ENCODE data around the gene KCTD21. TPM values are rescaled to one million over a fixed set of nuclear protein-coding genes. Genes with fewer than 3 reads are reported as not detected.

The KCTD21 gene
- total and polyA plus RNA-seq, 2 experiments from 2014 or later = 4.7 to 8.2 TPM

DNA sequence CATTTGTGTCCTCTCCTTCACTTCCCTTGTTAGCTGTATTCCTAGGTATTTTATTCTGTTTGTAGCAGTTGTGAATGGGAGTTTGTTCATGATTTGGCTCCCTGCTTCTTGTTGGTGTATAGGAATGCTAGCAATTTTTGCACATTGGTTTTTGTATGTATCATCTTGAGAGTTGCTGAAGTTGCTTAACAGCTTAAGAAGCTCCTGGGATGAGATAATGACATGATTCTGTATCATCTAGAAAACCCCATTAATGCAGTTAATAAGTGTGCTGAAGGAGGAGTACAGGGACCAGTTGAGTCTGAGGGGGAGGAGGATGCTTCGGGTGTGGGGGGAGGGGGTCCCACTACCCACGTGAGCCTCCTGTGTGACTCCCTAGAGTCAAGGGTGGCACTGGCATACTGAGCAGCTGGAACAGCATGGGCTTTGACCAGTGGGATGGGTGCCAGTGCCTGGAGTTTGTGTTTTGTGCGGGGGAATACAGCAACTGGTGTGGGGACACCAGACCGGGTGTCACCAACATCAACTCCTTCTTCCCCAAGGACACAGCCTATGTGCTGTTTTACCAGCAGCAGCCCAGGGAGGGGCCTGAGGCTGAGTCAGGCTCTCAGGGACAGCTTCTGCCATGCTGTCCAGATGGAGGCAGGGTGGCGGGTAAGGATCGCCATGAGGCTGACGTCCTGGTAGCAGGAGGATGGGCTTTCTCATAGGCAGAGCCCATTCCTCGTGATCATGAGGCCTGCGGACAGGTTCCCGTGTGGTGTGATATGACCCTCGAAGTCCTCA lies 24.4 kb upstream of the KCTD21 start:
- WGBS (ENCODE audit: low lambda C conversion rate, missing lambda C conversion rate) = 88% methylated on average over 10 of the region's 11 CpGs

DNA sequence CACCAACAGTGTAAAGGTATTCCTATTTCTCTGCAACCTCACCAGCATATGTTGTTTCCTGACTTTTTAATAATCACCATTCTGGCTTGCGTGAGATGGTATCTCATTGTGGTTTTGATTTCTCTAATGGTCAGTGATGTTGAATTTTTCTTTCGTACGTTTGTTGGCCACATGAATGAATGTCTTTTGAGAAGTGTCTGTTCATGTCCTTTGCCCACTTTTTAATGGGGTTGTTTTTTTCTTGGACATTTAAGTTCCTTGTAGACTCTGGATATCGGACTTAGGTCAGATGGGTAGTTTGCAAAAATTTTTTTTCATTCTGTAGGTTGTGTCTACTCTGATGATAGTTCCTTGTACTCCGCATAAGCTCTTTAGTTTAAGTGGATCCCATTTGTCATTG lies 23.1 kb upstream of the KCTD21 start:
- whole genome bisulfite sequencing (ENCODE audit: low lambda C conversion rate, missing lambda C conversion rate) = 97% methylated on average over 5 of the region's 5 CpGs
- no peak for DNase-seq (ENCODE audit: low spot score)
- Histone ChIP-seq H3K79me2 (no peaks in the 10 kb centered on the region), H3K36me3 (replicated peaks; ENCODE audit: insufficient read depth, low read depth) (no peaks in the 10 kb centered on the region), H3K27ac (no peak overlapping the region), H4K20me1 (ENCODE audit: insufficient read depth, poor library complexity, severe bottlenecking) (no peaks in the 10 kb centered on the region), H3K4me3 (no peak overlapping the region), H3K27me3 (no peaks in the 10 kb centered on the region), H3K9me2 (replicated peaks; ENCODE audit: insufficient read depth) (no peaks in the 10 kb centered on the region), H3K4me2 (no peak overlapping the region), H2AFZ (no peak overlapping the region), H3K4me1 (ENCODE audit: insufficient read depth) (no peaks in the 10 kb centered on the region), H3K9me3 (ENCODE audit: low read depth) (no peaks in the 10 kb centered on the region)
- TF ChIP-seq EZH2 (IDR thresholded peaks at IDR 0.05; ENCODE audit: borderline replicate concordance) = no peak
- no peak for TF ChIP-seq EZH2phosphoT487 (IDR thresholded peaks at IDR 0.05; ENCODE audit: low read depth, severe bottlenecking, unreplicated experiment)
- TF ChIP-seq, protein P1, sequence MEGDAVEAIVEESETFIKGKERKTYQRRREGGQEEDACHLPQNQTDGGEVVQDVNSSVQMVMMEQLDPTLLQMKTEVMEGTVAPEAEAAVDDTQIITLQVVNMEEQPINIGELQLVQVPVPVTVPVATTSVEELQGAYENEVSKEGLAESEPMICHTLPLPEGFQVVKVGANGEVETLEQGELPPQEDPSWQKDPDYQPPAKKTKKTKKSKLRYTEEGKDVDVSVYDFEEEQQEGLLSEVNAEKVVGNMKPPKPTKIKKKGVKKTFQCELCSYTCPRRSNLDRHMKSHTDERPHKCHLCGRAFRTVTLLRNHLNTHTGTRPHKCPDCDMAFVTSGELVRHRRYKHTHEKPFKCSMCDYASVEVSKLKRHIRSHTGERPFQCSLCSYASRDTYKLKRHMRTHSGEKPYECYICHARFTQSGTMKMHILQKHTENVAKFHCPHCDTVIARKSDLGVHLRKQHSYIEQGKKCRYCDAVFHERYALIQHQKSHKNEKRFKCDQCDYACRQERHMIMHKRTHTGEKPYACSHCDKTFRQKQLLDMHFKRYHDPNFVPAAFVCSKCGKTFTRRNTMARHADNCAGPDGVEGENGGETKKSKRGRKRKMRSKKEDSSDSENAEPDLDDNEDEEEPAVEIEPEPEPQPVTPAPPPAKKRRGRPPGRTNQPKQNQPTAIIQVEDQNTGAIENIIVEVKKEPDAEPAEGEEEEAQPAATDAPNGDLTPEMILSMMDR (IDR thresholded peaks at IDR 0.05; ENCODE audit: poor library complexity) = no peak

More for the DNA sequence above, 24.4 kb upstream of the KCTD21 start:
- H3K9me3 ChIP-seq (ENCODE audit: low read depth) = no peaks in the 10 kb centered on the region
- H3K4me1 ChIP-seq (ENCODE audit: insufficient read depth) = no peaks in the 10 kb centered on the region
- H3K4me2 ChIP-seq = no peak overlapping the region
- H3K27ac ChIP-seq = no peak overlapping the region
- H3K36me3 ChIP-seq (replicated peaks; ENCODE audit: insufficient read depth, low read depth) = no peaks in the 10 kb centered on the region
- no peaks in the 10 kb centered on the region for H3K79me2 ChIP-seq
- H3K9me2 ChIP-seq (replicated peaks; ENCODE audit: insufficient read depth) = no peaks in the 10 kb centered on the region
- H3K4me3 ChIP-seq = no peak overlapping the region
- no peak for DNase-seq (ENCODE audit: low spot score)
- no peaks in the 10 kb centered on the region for H4K20me1 ChIP-seq (ENCODE audit: insufficient read depth, poor library complexity, severe bottlenecking)
- no peaks in the 10 kb centered on the region for H3K27me3 ChIP-seq
- TF ChIP-seq EZH2 (IDR thresholded peaks at IDR 0.05; ENCODE audit: borderline replicate concordance) = no peak
- TF ChIP-seq EZH2phosphoT487 (IDR thresholded peaks at IDR 0.05; ENCODE audit: low read depth, severe bottlenecking, unreplicated experiment) = no peak
- TF ChIP-seq, protein P1 (IDR thresholded peaks at IDR 0.05; ENCODE audit: poor library complexity) = no peak
- no peak overlapping the region for H2AFZ ChIP-seq

DNA sequence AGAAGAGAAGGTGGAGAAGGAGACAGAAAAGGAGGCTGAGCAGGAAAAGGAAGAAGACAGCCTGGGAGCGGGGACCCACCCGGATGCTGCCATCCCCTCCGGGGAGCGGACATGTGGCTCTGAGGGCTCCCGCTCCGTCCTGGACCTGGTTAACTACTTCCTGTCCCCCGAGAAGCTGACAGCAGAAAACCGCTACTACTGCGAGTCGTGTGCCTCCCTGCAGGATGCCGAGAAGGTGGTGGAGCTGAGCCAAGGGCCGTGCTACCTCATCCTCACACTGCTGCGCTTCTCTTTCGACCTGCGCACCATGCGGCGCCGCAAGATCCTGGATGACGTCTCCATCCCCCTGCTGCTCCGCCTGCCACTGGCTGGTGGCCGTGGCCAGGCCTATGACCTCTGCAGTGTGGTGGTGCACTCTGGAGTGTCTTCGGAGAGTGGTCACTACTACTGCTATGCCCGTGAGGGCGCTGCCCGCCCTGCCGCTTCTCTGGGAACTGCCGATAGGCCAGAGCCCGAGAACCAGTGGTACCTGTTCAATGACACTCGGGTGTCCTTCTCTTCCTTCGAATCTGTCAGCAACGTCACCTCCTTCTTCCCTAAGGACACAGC lies 21.7 kb upstream of the KCTD21 start:
- no peaks in the 10 kb centered on the region for H4K20me1 ChIP-seq (ENCODE audit: insufficient read depth, poor library complexity, severe bottlenecking)
- H3K36me3 ChIP-seq (replicated peaks; ENCODE audit: insufficient read depth, low read depth) = no peaks in the 10 kb centered on the region
- no peak overlapping the region for H3K4me2 ChIP-seq
- no peak overlapping the region for H2AFZ ChIP-seq
- 90% methylated on average over 31 of the region's 31 CpGs for WGBS (ENCODE audit: low lambda C conversion rate, missing lambda C conversion rate)
- H3K79me2 ChIP-seq = no peaks in the 10 kb centered on the region
- H3K27me3 ChIP-seq = no peaks in the 10 kb centered on the region
- no peak overlapping the region for H3K4me3 ChIP-seq
- no peak for DNase-seq (ENCODE audit: low spot score)
- H3K9me3 ChIP-seq (ENCODE audit: low read depth) = no peaks in the 10 kb centered on the region
- no peaks in the 10 kb centered on the region for H3K9me2 ChIP-seq (replicated peaks; ENCODE audit: insufficient read depth)
- TF ChIP-seq EZH2 (IDR thresholded peaks at IDR 0.05; ENCODE audit: borderline replicate concordance) (no peak), EZH2phosphoT487 (IDR thresholded peaks at IDR 0.05; ENCODE audit: low read depth, severe bottlenecking, unreplicated experiment) (no peak)
- TF ChIP-seq, protein P1 (IDR thresholded peaks at IDR 0.05; ENCODE audit: poor library complexity) = no peak
- no peak overlapping the region for H3K27ac ChIP-seq
- no peaks in the 10 kb centered on the region for H3K4me1 ChIP-seq (ENCODE audit: insufficient read depth)

Measured in hepatocyte (in vitro differentiated cells).